Fibroblast of pulmonary artery (primary cell): ENCODE measurements around the gene GPR137B.

Experiments used
- DNase-seq: peaks from one replicate; pipeline ENCODE4 v3.0.0-alpha.2; 2010; ENCODE audit warnings: low read depth
- H3K4me3 ChIP-seq: replicated peaks from 2 replicates; pipeline ENCODE4 v1.5.1; 2011; ENCODE audit warnings: low read depth, mild to moderate bottlenecking, control low read depth, low read length, moderate library complexity
- CTCF ChIP-seq: IDR thresholded peaks from 2 replicates; pipeline ENCODE4 v1.5.1; 2011; ENCODE audit warnings: mild to moderate bottlenecking, control low read depth, low read length, inconsistent platforms; ENCODE audit errors: missing control alignments

Gene GPR137B

GRCh38 chr1:236128646-236129178 lies 13.6 kb upstream of the GPR137B start:
- no peak for TF ChIP-seq CTCF
- H3K4me3 ChIP-seq = no peak overlapping the region
- no peak for DNase-seq

GRCh38 chr1:236129306-236129705 lies 13.0 kb upstream of the GPR137B start:
- DNase-seq = no peak
- no peak for TF ChIP-seq CTCF
- no peak overlapping the region for H3K4me3 ChIP-seq

GRCh38 chr1:236130372-236130771 lies 12.0 kb upstream of the GPR137B start:
- DNase-seq = no peak
- no peak overlapping the region for H3K4me3 ChIP-seq
- TF ChIP-seq CTCF = no peak

GRCh38 chr1:236131916-236132315 lies 10.4 kb upstream of the GPR137B start:
- no peak overlapping the region for H3K4me3 ChIP-seq
- DNase-seq = no peak
- TF ChIP-seq CTCF = no peak

- TF ChIP-seq CTCF = no peak
- H3K4me3 ChIP-seq = no peak overlapping the region
- DNase-seq = no peak
Measured at GRCh38 chr1:236132420-236133046, 9.8 kb upstream of the GPR137B start.

- DNase-seq = no peak
- no peak for TF ChIP-seq CTCF
- no peak overlapping the region for H3K4me3 ChIP-seq
Measured at GRCh38 chr1:236133339-236133738, 9.0 kb upstream of the GPR137B start.

GRCh38 chr1:236133802-236134201 lies 8.5 kb upstream of the GPR137B start:
- DNase-seq = no peak
- no peak overlapping the region for H3K4me3 ChIP-seq
- TF ChIP-seq CTCF = no peak
